AG09309 (cell line): ENCODE data around the gene PRRC2B.
"Not testable (repeated sequence)": the region's sequence is repeated elsewhere in the genome, so short reads cannot be mapped to it uniquely, and the experiment has no call there.

Experiments
- DNase-seq: peaks from one replicate; pipeline ENCODE4 v3.0.0-alpha.2; 2010; ENCODE audit warnings: low read depth
- H3K4me3 ChIP-seq: 2 replicates; pipeline ENCODE4 v1.5.1; 2011; ENCODE audit warnings: mild to moderate bottlenecking, low read depth, low read length, moderate library complexity; ENCODE audit not compliant: control insufficient read depth
- TF ChIP-seq, protein P1 (sequence below): IDR thresholded peaks from 2 replicates; pipeline ENCODE4 v1.5.1; 2011; ENCODE audit warnings: mild to moderate bottlenecking, low read depth, low read length, inconsistent platforms; ENCODE audit not compliant: insufficient read depth, control insufficient read depth; ENCODE audit errors: missing control alignments

PRRC2B gene

GRCh38 chr9:131468031-131468430, 74.1 kb downstream of the PRRC2B start:
- H3K4me3 ChIP-seq: no peak overlapping the region
- DNase-seq: no peak
- TF ChIP-seq, protein P1, sequence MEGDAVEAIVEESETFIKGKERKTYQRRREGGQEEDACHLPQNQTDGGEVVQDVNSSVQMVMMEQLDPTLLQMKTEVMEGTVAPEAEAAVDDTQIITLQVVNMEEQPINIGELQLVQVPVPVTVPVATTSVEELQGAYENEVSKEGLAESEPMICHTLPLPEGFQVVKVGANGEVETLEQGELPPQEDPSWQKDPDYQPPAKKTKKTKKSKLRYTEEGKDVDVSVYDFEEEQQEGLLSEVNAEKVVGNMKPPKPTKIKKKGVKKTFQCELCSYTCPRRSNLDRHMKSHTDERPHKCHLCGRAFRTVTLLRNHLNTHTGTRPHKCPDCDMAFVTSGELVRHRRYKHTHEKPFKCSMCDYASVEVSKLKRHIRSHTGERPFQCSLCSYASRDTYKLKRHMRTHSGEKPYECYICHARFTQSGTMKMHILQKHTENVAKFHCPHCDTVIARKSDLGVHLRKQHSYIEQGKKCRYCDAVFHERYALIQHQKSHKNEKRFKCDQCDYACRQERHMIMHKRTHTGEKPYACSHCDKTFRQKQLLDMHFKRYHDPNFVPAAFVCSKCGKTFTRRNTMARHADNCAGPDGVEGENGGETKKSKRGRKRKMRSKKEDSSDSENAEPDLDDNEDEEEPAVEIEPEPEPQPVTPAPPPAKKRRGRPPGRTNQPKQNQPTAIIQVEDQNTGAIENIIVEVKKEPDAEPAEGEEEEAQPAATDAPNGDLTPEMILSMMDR: no peak

- TF ChIP-seq, protein P1: no peak
Observed at GRCh38 chr9:131469356-131469755, 75.5 kb downstream of the PRRC2B start.

GRCh38 chr9:131469951-131470350, 76.1 kb downstream of the PRRC2B start:
- H3K4me3 ChIP-seq: no peak overlapping the region
- DNase-seq: no peak
- TF ChIP-seq, protein P1: no peak

More at GRCh38 chr9:131469356-131469755, 75.5 kb downstream of the PRRC2B start:
- no peak for DNase-seq
- no peak overlapping the region for H3K4me3 ChIP-seq

GRCh38 chr9:131470581-131470991, 76.7 kb downstream of the PRRC2B start:
- TF ChIP-seq, protein P1: no peak
- no peak for DNase-seq
- no peak overlapping the region for H3K4me3 ChIP-seq

GRCh38 chr9:131472085-131472484, 78.2 kb downstream of the PRRC2B start:
- DNase-seq: not testable (repeated sequence)

DNA sequence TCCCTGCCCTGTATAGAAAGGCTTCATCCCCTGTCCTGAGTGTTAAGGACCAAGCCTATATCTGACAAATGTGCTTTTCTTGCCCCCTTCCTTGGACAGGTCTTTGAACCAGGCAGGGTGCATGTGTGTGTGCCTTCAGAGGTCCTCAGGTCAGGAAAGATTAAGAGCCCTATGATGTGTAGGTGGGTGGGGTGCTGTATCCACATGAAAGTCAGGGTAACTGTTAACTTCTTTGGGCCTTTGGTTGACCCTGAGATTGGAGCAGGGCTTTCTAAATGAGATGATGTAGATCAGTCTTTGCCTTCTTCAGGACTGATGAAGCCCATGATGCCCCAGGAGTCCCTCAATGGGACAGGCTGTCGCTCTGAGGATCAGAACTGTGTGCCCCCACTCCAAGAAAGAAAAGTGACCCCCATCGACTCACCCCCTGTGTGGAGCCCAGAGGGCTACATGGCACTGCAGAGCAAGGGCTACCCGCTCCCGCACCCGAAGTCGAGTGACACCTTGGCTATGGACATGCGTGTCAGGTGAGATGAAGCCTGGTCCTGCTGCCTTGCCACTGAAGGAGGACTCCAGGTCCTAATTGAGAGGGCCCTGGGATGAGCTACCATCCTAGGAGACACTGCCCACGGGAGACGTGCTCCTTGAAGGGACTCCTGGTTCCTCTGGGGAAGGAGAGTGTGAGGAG, 79.5 kb downstream of the PRRC2B start:
- TF ChIP-seq, protein P1: no peak
- DNase-seq: no peak
- no peak overlapping the region for H3K4me3 ChIP-seq

More at GRCh38 chr9:131472085-131472484, 78.2 kb downstream of the PRRC2B start:
- H3K4me3 ChIP-seq: not testable (repeated sequence)

GRCh38 chr9:131473891-131474290, 80.0 kb downstream of the PRRC2B start:
- no peak for DNase-seq
- H3K4me3 ChIP-seq: no peak overlapping the region
- TF ChIP-seq, protein P1: no peak
